GM21825 (cell line): ENCODE measurements around the gene PTGER1.

Experiments used
- ATAC-seq: cut with Tn5 transposase; IDR thresholded peaks from one replicate; pipeline ENCODE4 v1.9.1; 2021; ENCODE audit warnings: mild to moderate bottlenecking, moderate library complexity; ENCODE audit not compliant: unreplicated experiment

PTGER1 gene

GRCh38 chr19:14442891-14443631 is 32.1 kb downstream of the PTGER1 start:
- no peak for ATAC-seq

DNA sequence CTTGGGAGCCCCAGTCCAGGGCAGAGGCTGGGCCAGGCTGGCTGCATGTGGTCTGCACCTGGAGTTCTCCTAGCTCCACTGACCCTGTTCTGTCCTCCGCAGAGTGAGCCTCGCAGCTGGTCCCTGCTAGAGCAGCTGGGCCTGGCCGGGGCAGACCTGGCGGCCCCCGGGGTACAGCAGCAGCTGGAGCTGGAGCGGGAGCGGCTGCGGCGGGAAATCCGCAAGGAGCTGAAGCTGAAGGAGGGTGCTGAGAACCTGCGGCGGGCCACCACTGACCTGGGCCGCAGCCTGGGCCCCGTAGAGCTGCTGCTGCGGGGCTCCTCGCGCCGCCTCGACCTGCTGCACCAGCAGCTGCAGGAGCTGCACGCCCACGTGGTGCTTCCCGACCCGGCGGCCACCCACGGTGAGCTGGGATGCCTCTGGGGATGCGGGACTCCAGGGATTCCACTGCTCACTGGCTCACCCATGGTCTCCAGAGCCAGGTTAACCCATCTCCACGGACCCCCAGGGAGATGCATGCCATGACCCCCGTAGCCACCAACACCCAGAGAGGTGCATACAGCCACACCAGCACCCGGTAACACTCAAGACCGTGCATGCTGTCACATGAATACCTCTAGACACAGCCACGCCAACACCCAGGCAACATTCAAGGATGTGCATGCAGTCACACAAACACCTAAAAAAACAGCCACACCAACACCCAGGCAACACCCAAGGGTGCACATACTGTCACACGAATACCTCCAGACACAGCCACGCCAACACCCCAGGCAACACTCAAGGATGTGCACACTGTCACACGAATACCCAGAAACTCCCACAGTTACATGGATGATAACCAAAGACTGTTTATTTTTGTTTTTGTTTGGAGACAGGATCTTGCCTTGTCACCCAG is 33.9 kb downstream of the PTGER1 start:
- no peak for ATAC-seq

DNA sequence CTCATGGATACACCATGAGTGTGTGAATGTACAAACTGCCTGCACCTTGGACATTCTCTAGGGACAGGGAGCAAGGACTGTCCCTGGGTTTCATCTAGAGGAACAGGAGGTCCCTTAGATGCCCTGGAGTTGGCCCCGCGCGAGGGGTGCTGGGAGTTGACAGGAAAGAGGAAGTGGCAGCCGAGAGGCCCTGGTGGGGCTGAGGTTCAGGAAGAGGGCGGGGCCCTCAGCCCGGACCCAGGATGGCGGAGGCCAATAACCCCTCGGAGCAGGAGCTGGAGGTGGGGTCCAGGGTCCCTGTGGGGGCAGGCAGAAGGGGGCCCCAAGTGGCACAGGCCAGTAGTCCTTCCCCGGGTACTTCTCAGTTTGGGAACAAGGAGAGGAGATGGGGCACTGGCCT is 35.1 kb downstream of the PTGER1 start:
- ATAC-seq, result peak; percentile 84

- no peak for ATAC-seq
Measured at GRCh38 chr19:14439014-14439413, 36.1 kb downstream of the PTGER1 start.

DNA sequence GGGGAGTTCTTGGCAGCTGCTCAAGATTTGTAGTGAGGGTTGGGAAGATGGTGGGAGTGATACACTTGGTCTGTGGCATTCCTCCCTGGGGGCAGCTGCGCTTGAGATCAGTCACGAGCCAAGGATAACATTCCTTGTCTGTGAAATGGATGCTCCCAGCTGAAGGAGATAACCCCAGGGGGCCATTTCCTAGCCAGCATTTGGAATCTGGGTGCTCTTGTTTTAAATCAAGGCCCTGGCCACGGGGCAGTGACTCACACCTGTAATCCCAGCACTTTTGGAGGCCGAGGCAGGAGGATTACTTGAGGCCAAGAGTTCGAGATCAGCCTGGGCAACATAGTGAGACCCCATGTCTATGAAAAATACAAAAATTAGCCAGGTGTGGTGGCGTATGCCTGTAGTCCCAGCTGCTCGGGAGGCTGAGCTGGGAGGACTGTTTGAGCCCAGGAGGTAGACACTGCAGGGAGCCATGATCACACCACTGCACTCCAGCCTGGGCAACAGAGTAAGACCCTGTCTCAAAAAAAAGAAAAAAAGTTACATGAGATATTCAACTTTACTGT is 37.5 kb downstream of the PTGER1 start:
- ATAC-seq, result no peak

GRCh38 chr19:14435320-14436050 is 39.7 kb downstream of the PTGER1 start:
- ATAC-seq, result no peak

DNA sequence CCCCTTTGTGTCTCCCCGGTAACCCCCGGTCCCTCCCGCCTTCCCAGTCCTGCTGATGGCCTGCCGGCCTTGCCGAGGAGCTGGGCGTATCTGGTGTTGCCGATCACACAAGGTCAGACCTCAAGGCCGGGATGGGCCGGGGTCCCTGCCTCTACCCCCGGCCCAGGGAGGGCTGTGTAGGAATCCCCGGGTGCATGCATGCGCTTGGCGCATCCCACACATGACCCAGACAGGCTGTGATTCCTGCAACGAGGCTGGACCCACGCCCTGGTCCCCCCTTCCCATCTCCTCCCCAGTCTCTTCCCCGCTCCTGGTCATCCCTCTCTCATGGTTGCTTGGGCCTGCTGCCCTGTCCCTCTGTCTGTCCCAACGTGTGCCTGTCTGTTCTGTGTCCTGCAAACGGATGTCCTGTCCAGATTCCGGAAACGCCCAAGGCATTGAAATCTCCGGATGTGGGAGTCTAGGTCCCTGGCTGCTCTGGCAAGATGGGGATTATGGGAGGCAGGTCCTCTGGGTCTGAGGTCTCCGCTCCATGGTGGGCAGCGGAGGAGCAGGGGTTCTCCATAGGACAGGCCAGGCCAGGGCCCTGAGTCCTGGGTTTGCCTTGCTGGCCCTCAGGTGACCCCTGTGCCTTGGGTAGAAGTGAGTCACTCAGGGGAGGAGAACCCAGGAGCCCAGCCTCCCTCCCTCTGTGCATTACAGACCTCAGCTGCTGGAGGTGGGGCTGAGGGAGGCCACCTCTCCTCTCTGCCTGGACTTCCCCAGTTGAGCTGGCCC is 40.4 kb downstream of the PTGER1 start:
- ATAC-seq, result no peak

DNA sequence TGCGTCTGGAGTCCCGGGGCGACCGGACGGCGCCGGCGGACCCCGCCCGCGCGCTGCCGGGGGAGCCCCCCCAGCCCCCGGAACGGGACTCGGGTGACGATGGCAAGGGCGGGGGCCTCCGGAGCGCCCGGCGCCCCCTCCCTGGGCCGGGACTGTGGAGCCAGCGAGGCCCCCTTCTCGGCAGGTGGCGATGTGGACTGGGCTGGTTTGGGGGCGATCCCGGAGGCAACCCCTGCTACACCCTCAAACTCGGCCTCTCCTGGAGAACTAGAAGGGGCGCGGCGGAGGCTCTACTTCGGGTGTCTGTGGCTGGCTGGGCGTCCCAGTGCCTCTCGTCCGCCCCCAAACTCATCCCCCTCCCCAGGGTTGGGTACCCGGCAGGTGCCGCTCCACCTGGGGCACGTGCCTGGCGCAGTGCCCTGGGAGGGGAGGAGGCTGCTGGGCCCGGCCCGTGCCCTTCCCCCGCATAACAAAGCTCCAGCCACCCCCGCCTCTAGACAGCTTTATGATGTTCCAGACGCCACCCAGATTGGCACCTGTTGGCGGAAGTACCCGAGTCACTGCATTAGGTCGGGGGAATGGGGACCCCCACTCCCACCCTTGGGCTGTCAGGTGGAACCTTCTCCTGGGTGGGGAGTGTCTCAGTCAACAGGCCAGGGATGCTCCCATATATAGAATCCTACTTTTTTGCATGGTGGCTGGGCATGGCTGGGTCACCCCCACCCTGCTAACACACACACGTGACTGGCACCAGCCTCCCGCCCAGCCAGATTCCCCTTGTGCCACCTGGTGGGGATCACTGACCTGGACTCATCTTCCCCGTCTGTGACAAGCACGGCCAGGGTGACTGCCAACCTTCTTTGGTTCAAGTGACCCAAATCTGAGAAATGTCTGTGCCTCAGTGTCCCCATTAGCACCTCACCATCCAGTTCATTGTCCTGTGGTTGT is 41.3 kb downstream of the PTGER1 start:
- ATAC-seq, result peak; percentile 28

GRCh38 chr19:14432791-14433553 is 42.2 kb downstream of the PTGER1 start, which contains the start of gene PKN1:
Gene PKN1 (plus strand): TSS chr19:14433306. CDS start chr19:14433522, 216 bp downstream.
- ATAC-seq, result peak; percentile 43

GRCh38 chr19:14430712-14431111 is 44.4 kb downstream of the PTGER1 start:
- no peak for ATAC-seq

- no peak for ATAC-seq
Measured at GRCh38 chr19:14428882-14429416, 46.2 kb downstream of the PTGER1 start.

- no peak for ATAC-seq
Measured at GRCh38 chr19:14427461-14427860, 47.7 kb downstream of the PTGER1 start.

GRCh38 chr19:14425696-14426138 is 49.4 kb downstream of the PTGER1 start:
- ATAC-seq, result no peak
